IPS-20b (cell line): ENCODE measurements around the gene C1QTNF5.
A peak's percentile ranks its signal among the peaks of the same experiment; 100 is the strongest.

ENCODE experiments used
- H3K27ac ChIP-seq: one replicate; pipeline ENCODE4 v1.5.1; 2013; ENCODE audit warnings: low read length
- H3K27me3 ChIP-seq: 2 replicates; pipeline ENCODE4 v1.6.1; 2013; ENCODE audit warnings: mild to moderate bottlenecking, low read length, inconsistent platforms; ENCODE audit not compliant: insufficient read depth
- H3K36me3 ChIP-seq: 2 replicates; pipeline ENCODE4 v1.6.1; 2013; ENCODE audit warnings: low read depth, mild to moderate bottlenecking, inconsistent platforms, low read length, moderate library complexity; ENCODE audit not compliant: insufficient read depth
- H3K4me1 ChIP-seq: 2 replicates; pipeline ENCODE4 v1.6.1; 2013; ENCODE audit warnings: mild to moderate bottlenecking, control low read depth, inconsistent platforms, low read length, moderate library complexity; ENCODE audit not compliant: insufficient read depth
- H3K4me3 ChIP-seq: 2 replicates; pipeline ENCODE4 v1.5.1; 2013; ENCODE audit warnings: mild to moderate bottlenecking, low read length, inconsistent platforms
- H3K9ac ChIP-seq: 2 replicates; pipeline ENCODE4 v1.6.1; 2013; ENCODE audit warnings: low read depth, mild to moderate bottlenecking, inconsistent platforms, low read length, moderate library complexity
- H3K9me3 ChIP-seq: 2 replicates; pipeline ENCODE4 v1.6.1; 2013; ENCODE audit warnings: mild to moderate bottlenecking, low read depth, low read length, inconsistent platforms; ENCODE audit not compliant: insufficient read depth

Gene C1QTNF5

GRCh38 chr11:119338965-119339588, 1.6 kb downstream of the C1QTNF5 start:
- Histone ChIP-seq H3K9ac (peak overlapping the region; percentile 21; the same call in 1 of the 2 replicates), H3K4me1 (peaks cover 19% of the 10 kb centered on the region; the same call in 1 of the 2 replicates), H3K27ac (no peak overlapping the region), H3K36me3 (peaks cover 14% of the 10 kb centered on the region), H3K4me3 (peak overlapping the region; percentile 63; the same call in 1 of the 2 replicates), H3K9me3 (no peaks in the 10 kb centered on the region), H3K27me3 (peaks cover 57% of the 10 kb centered on the region)

- Histone ChIP-seq H3K27me3 (peaks cover 50% of the 10 kb centered on the region), H3K9me3 (no peaks in the 10 kb centered on the region), H3K27ac (no peak overlapping the region), H3K9ac (peak overlapping the region; percentile 60; the same call in 1 of the 2 replicates), H3K4me1 (peaks cover 19% of the 10 kb centered on the region; the same call in 1 of the 2 replicates), H3K4me3 (peak overlapping the region; percentile 63), H3K36me3 (peaks cover 14% of the 10 kb centered on the region)
Observed at GRCh38 chr11:119338318-119338890, 2.3 kb downstream of the C1QTNF5 start.

- H3K27me3 ChIP-seq = peaks cover 44% of the 10 kb centered on the region
- peaks cover 14% of the 10 kb centered on the region for H3K36me3 ChIP-seq
- H3K9me3 ChIP-seq = no peaks in the 10 kb centered on the region
- peak overlapping the region; percentile 40 for H3K27ac ChIP-seq
- peaks cover 19% of the 10 kb centered on the region; the same call in 1 of the 2 replicates for H3K4me1 ChIP-seq
- H3K9ac ChIP-seq = peak overlapping the region; percentile 60; the same call in 1 of the 2 replicates
- peak overlapping the region; percentile 63 for H3K4me3 ChIP-seq
Observed at GRCh38 chr11:119337581-119338317, 2.9 kb downstream of the C1QTNF5 start.

GRCh38 chr11:119336744-119337469, 3.8 kb downstream of the C1QTNF5 start:
- Histone ChIP-seq H3K36me3 (peaks cover 14% of the 10 kb centered on the region), H3K4me3 (peak overlapping the region; percentile 63; the same call in 1 of the 2 replicates), H3K27me3 (peaks cover 35% of the 10 kb centered on the region), H3K9ac (peak overlapping the region; percentile 60; the same call in 1 of the 2 replicates), H3K27ac (no peak overlapping the region), H3K9me3 (no peaks in the 10 kb centered on the region), H3K4me1 (peaks cover 19% of the 10 kb centered on the region; the same call in 1 of the 2 replicates)

DNA sequence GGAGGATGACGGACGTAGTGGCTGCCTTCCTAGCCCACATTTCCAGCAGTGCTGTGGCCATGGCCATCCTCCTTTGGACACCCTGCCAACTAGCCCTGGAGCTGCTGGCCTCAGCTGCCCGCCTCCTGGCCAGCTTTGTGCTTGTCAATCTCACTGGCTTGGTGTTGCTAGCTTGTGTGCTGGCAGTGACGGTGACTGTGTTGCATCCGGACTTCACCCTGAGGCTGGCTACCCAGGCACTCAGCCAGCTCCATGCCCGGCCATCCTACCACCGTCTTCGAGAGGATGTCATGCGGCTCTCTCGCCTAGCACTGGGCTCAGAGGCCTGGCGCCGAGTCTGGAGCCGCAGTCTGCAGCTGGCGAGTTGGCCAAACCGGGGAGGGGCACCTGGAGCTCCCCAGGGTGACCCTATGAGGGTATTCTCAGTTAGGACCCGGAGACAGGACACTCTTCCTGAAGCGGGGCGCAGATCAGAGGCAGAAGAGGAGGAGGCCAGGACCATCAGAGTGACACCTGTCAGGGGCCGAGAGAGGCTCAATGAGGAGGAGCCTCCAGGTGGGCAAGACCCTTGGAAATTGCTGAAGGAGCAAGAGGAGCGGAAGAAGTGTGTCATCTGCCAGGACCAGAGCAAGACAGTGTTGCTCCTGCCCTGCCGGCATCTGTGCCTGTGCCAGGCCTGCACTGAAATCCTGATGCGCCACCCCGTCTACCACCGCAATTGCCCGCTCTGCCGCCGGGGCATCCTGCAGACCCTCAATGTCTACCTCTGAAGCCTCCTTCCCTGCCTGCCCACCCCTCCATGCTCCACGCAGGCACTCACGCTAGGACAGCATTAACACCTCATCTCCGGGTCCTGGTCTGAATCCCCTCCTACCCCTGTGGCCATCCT, 4.8 kb downstream of the C1QTNF5 start:
- Histone ChIP-seq H3K9me3 (no peaks in the 10 kb centered on the region), H3K36me3 (peaks cover 14% of the 10 kb centered on the region), H3K27ac (no peak overlapping the region), H3K27me3 (peaks cover 25% of the 10 kb centered on the region), H3K4me1 (peaks cover 18% of the 10 kb centered on the region; the same call in 1 of the 2 replicates), H3K4me3 (peak overlapping the region; percentile 98; the same call in 1 of the 2 replicates), H3K9ac (peak overlapping the region; percentile 95; the same call in 1 of the 2 replicates)

GRCh38 chr11:119335091-119335654, 5.5 kb downstream of the C1QTNF5 start:
- Histone ChIP-seq H3K9ac (peak overlapping the region; percentile 95), H3K27ac (peak overlapping the region; percentile 81), H3K36me3 (peaks cover 14% of the 10 kb centered on the region), H3K4me1 (peaks cover 17% of the 10 kb centered on the region; the same call in 1 of the 2 replicates), H3K9me3 (no peaks in the 10 kb centered on the region), H3K4me3 (peak overlapping the region; percentile 98), H3K27me3 (peaks cover 18% of the 10 kb centered on the region)

- peaks cover 14% of the 10 kb centered on the region for H3K36me3 ChIP-seq
- peak within 1 kb of the TSS; percentile 95 for H3K9ac ChIP-seq
- H3K27ac ChIP-seq = peak within 1 kb of the TSS; percentile 81
- H3K4me3 ChIP-seq = peak within 1 kb of the TSS; percentile 98
- H3K9me3 ChIP-seq = no peaks in the 10 kb centered on the region
- H3K4me1 ChIP-seq = peaks cover 17% of the 10 kb centered on the region; the same call in 1 of the 2 replicates
- peaks cover 10% of the 10 kb centered on the region for H3K27me3 ChIP-seq
Observed at GRCh38 chr11:119334174-119334930, 6.3 kb downstream of the C1QTNF5 start, which contains the start of gene RNF26. Gene RNF26 (plus strand): TSS chr11:119334527. CDS start chr11:119335123, 596 bp downstream.

DNA sequence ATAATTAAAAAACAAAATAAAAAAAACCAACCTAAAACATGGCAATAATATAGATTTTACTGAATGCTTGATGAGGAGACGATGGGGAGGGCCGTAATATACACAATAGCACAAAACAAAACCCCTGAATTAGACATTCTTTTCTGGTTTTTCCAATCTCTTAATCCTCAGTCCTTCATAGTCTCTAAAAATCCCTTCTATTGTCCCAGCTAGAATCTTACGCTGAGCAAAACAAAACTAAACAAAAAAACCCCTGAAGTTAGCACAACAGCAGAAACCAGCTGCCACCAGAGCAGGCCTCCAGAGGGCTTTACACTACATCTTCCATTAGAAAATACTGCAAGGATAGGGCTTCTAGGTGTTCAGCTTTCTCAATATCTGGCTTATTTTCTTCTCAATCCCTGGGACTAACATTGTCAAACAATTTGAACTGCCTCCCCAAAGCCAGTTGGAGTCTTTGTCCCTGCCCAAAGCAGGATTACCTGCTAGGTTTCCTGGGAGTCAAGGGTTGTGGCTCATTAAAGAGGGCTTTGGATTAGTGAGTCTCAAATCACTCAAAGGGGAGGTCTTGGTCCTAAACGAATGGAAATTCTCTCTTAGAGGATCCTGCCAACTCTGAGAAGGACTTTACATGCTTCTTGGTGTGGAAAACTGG, 8.4 kb downstream of the C1QTNF5 start:
- H3K27me3 ChIP-seq = no peaks in the 10 kb centered on the region
- H3K36me3 ChIP-seq = peaks cover 14% of the 10 kb centered on the region
- H3K9ac ChIP-seq = no peak overlapping the region
- H3K9me3 ChIP-seq = no peaks in the 10 kb centered on the region
- H3K27ac ChIP-seq = no peak overlapping the region
- peaks cover 4% of the 10 kb centered on the region; the same call in 1 of the 2 replicates for H3K4me1 ChIP-seq
- H3K4me3 ChIP-seq = no peak overlapping the region

DNA sequence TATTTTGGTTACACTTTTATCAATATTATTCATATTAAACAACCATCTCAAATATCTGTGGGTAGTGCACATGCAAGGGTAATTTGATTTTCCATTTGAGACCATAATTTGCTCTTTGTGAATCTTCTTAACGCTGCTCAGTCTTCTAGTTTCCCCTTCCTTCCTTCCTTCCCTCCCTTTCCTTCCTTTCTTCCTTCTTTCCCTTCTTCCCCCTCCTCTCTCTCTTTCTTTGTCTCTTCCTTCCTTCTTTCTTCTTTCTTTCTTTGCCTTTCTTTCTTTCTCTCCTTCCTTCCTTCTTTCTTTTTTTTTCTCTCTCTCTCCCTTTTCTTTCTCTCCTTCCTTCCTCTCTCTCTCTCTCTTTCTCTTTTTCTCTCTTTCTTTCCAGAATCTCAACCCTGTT, 10.4 kb downstream of the C1QTNF5 start:
- no peaks in the 10 kb centered on the region for H3K27me3 ChIP-seq
- H3K9ac ChIP-seq = no peak overlapping the region
- H3K36me3 ChIP-seq = no peaks in the 10 kb centered on the region
- H3K27ac ChIP-seq = no peak overlapping the region
- no peaks in the 10 kb centered on the region for H3K9me3 ChIP-seq
- H3K4me3 ChIP-seq = no peak overlapping the region
- no peaks in the 10 kb centered on the region for H3K4me1 ChIP-seq
